Transverse colon (tissue), 4 donors: ENCODE measurements around the gene CTRB1.

Source experiments
- CTCF ChIP-seq, 5 experiments: fragments of 200-600 bp in 3 of 5; fragments of 450-650 bp in 2 of 5; sonication (generic) in 3 of 5; IDR thresholded peaks; 1 replicate in 2 of 5; 2 replicates in 3 of 5; pipeline ENCODE4 v1.5.1; 2016 to 2017; ENCODE audit warnings: antibody characterized with exemption in 5 of 5, inconsistent platforms in 3 of 5, mild to moderate bottlenecking in 2 of 5, moderate library complexity in 1 of 5
- EP300 ChIP-seq: sonication (generic); formaldehyde crosslinking; IDR thresholded peaks from one replicate; pipeline ENCODE4 v1.6.1; 2017; ENCODE audit warnings: antibody characterized with exemption, low read depth
- POLR2A ChIP-seq: fragments of 450-650 bp; IDR thresholded peaks from one replicate; pipeline ENCODE4 v1.6.1; 2016; ENCODE audit warnings: antibody characterized with exemption, mild to moderate bottlenecking, moderate library complexity
- POLR2AphosphoS5 ChIP-seq, 3 donors: sonication (generic); formaldehyde crosslinking; IDR thresholded peaks; one replicate each; pipeline ENCODE4 v1.6.1; 2016; ENCODE audit warnings: antibody characterized with exemption in 3 of 3

- TF ChIP-seq CTCF (IDR thresholded peaks at IDR 0.05) (no peak), POLR2AphosphoS5 (IDR thresholded peaks at IDR 0.05) (no peak), POLR2A (no peak), EP300 (no peak)
Measured at GRCh38 chr16:75256059-75256571, 37.3 kb downstream of the CTRB1 start.
